K562 (cell line): ENCODE measurements around the gene POLR3G. TPM values are rescaled to one million over a fixed set of nuclear protein-coding genes. Genes with fewer than 3 reads are reported as not detected.

Experiments used
- ARHGAP35 ChIP-seq: fragments of 450-650 bp; IDR thresholded peaks from 2 replicates; pipeline ENCODE4 v1.6.1; 2018; ENCODE audit not compliant: partially characterized antibody
- MECOM ChIP-seq: fragments of 250-450 bp; sonication (Bioruptor Pico); IDR thresholded peaks from 2 replicates; pipeline ENCODE4 v1.8.0; 2022; ENCODE audit warnings: inconsistent platforms
- MTA1 ChIP-seq: fragments of 450-650 bp; IDR thresholded peaks from 2 replicates; pipeline ENCODE4 v1.6.1; 2017; ENCODE audit warnings: borderline replicate concordance
- NCOA1 ChIP-seq: fragments of 450-650 bp; IDR thresholded peaks from 2 replicates; pipeline ENCODE4 v1.6.1; 2016; ENCODE audit warnings: low read depth
- SMARCA5 ChIP-seq: fragments of 450-650 bp; IDR thresholded peaks from 2 replicates; pipeline ENCODE4 v1.6.1; 2016
- SRSF1 ChIP-seq: fragments of 200-400 bp; formaldehyde crosslinking; IDR thresholded peaks from 2 replicates; pipeline ENCODE4 v1.6.1; 2017; ENCODE audit warnings: mild to moderate bottlenecking, low read depth, low read length, moderate library complexity
- STAT5A ChIP-seq: IDR thresholded peaks from 2 replicates; pipeline ENCODE4 v1.6.1; 2012; ENCODE audit warnings: low read length, inconsistent platforms, borderline replicate concordance
- THAP12 ChIP-seq: fragments of 250-450 bp; sonication (Bioruptor Pico); IDR thresholded peaks from 2 replicates; pipeline ENCODE4 v1.9.0; 2021; ENCODE audit warnings: mild to moderate bottlenecking, inconsistent platforms
- ZNF174 ChIP-seq: fragments of 250-450 bp; sonication (Bioruptor Pico); IDR thresholded peaks from 2 replicates; pipeline ENCODE4 v1.4.0; 2020; ENCODE audit warnings: mild to moderate bottlenecking
- ZNF280B ChIP-seq: fragments of 250-450 bp; sonication (Bioruptor Pico); IDR thresholded peaks from 2 replicates; pipeline ENCODE4 v1.5.1; 2021; ENCODE audit warnings: mild to moderate bottlenecking
- ZNF395 ChIP-seq: fragments of 200-800 bp; sonication (Bioruptor generic); IDR thresholded peaks from 2 replicates; pipeline ENCODE4 v1.6.1; 2017; ENCODE audit warnings: missing genetic modification characterization, missing compliant biosample characterization
- ZNF444 ChIP-seq: fragments of 250-450 bp; sonication (Bioruptor Pico); IDR thresholded peaks from 2 replicates; pipeline ENCODE4 v1.4.0; 2020; ENCODE audit warnings: mild to moderate bottlenecking, moderate library complexity
- ZNF766 ChIP-seq: fragments of 200-800 bp; sonication (Bioruptor generic); conservative IDR thresholded peaks from 2 replicates; pipeline ENCODE4 v1.6.1; 2016; ENCODE audit warnings: missing genetic modification characterization, missing compliant biosample characterization
- polyA plus RNA-seq, 8 experiments: library from polyadenylated mRNA; depleted of rRNA in 4 of 8; stranded (reverse) in 5 of 8; unstranded in 3 of 8; fragments of >200 nt; fragmentation: Nextera tagmentation in 2 of 8; fragmentation: Illumina TruSeq in 1 of 8; extraction: Ambion mirVana in 2 of 8; extraction: Trizol in 1 of 8; gene quantifications; 2 replicates each; pipeline versions ENCODE4 v1.2.1 to v1.2.3, GENCODE V29; 2011 to 2014; ENCODE audit warnings: inconsistent platforms in 1 of 8, missing spikeins in 1 of 8
- total RNA-seq, 7 experiments: library from RNA; depleted of rRNA in 6 of 7; stranded (reverse); fragments of >200 nt in 6 of 7; fragmentation: Illumina TruSeq in 2 of 7; extraction: Trizol in 2 of 7; gene quantifications; 2 replicates each; pipeline versions ENCODE4 v1.2.1 to v1.2.3, GENCODE V29; 2011 to 2021; ENCODE audit warnings: low replicate concordance in 1 of 7
- TF ChIP-seq, protein P1 (sequence below): sonication (generic); formaldehyde crosslinking; IDR thresholded peaks from 2 replicates; pipeline ENCODE4 v1.8.0; 2022; ENCODE audit warnings: mild to moderate bottlenecking, missing genetic modification reagents
- TF ChIP-seq, protein P2 (sequence below): sonication (generic); formaldehyde crosslinking; IDR thresholded peaks from 2 replicates; pipeline ENCODE4 v1.8.0; 2022; ENCODE audit warnings: mild to moderate bottlenecking, missing genetic modification reagents

POLR3G gene
- total and polyA plus RNA-seq, 9 of the 15 experiments (the other 6 are each of a cell fraction or from before 2014, with no cell fraction given) = 39.0 to 111 (median 59.0) TPM

- TF ChIP-seq ZNF280B (CRISPR knock-in tag) (no peak), ZNF444 (CRISPR knock-in tag) (no peak), ZNF395 (CRISPR knock-in tag) (peak; percentile 71; the same call in 1 of the 2 replicates), THAP12 (CRISPR knock-in tag) (peak; percentile 73; the same call in 1 of the 2 replicates), MECOM (CRISPR knock-in tag) (no peak), ARHGAP35 (no peak), ZNF766 (CRISPR knock-in tag) (peak; percentile 58; the same call in 1 of the 2 replicates), NCOA1 (no peak), STAT5A (no peak), SMARCA5 (peak; percentile 50; the same call in 1 of the 2 replicates), SRSF1 (peak; percentile 41; the same call in 1 of the 2 replicates), ZNF174 (0 out of 2 replicates have a peak, but pooled peaks have one; percentile 8), MTA1 (0 out of 2 replicates have a peak, but pooled peaks have one; percentile 27)
- TF ChIP-seq, protein P1, sequence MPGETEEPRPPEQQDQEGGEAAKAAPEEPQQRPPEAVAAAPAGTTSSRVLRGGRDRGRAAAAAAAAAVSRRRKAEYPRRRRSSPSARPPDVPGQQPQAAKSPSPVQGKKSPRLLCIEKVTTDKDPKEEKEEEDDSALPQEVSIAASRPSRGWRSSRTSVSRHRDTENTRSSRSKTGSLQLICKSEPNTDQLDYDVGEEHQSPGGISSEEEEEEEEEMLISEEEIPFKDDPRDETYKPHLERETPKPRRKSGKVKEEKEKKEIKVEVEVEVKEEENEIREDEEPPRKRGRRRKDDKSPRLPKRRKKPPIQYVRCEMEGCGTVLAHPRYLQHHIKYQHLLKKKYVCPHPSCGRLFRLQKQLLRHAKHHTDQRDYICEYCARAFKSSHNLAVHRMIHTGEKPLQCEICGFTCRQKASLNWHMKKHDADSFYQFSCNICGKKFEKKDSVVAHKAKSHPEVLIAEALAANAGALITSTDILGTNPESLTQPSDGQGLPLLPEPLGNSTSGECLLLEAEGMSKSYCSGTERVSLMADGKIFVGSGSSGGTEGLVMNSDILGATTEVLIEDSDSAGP (CRISPR knock-in tag) = no peak
- TF ChIP-seq, protein P2, sequence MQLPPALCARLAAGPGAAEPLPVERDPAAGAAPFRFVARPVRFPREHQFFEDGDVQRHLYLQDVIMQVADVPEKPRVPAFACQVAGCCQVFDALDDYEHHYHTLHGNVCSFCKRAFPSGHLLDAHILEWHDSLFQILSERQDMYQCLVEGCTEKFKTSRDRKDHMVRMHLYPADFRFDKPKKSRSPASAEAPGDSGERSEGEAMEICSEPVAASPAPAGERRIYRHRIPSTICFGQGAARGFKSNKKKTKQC = peak; percentile 64
Observed at GRCh38 chr5:90474235-90475107, at the start of gene POLR3G, which contains the start of gene MBLAC2 (continued).
